Erythroblast (primary cell): ENCODE results near the gene TNP1.

Experiments
- GATA1 ChIP-seq: IDR thresholded peaks from 2 replicates; pipeline ENCODE4 v1.6.1; 2011; ENCODE audit warnings: low read depth, mild to moderate bottlenecking, control low read depth, low read length, moderate library complexity
- POLR2A ChIP-seq: IDR thresholded peaks from 2 replicates; pipeline ENCODE4 v1.6.1; 2011; ENCODE audit warnings: mild to moderate bottlenecking, low read length

- TF ChIP-seq POLR2A (no peak), GATA1 (no peak)
Observed at GRCh38 chr2:216863946-216864345, 4.1 kb upstream of the TNP1 start.
